SK-N-MC (cell line): ENCODE data around the gene IRF5.

Source experiments
- DNase-seq: peaks from one replicate; pipeline ENCODE4 v3.0.0-alpha.2; 2011; ENCODE audit warnings: low read depth, low spot score
- H3K27ac ChIP-seq: fragments of 200-600 bp; sonication (generic); 2 replicates; pipeline ENCODE4 v1.5.1; 2016; ENCODE audit warnings: mixed run types
- H3K36me3 ChIP-seq: fragments of 200-600 bp; sonication (generic); 2 replicates; pipeline ENCODE4 v1.6.1; 2017; ENCODE audit warnings: antibody characterized with exemption, low read length, mixed read lengths; ENCODE audit not compliant: insufficient read depth
- H3K4me3 ChIP-seq: fragments of 200-600 bp; sonication (generic); 2 replicates; pipeline ENCODE4 v1.5.1; 2016
- H3K9ac ChIP-seq: fragments of 200-600 bp; sonication (generic); 2 replicates; pipeline ENCODE4 v1.8.0; 2017; ENCODE audit warnings: mixed run types, mixed read lengths; ENCODE audit not compliant: insufficient read length
- H3K9me3 ChIP-seq: fragments of 200-600 bp; sonication (generic); 2 replicates; pipeline ENCODE4 v1.6.1; 2017; ENCODE audit warnings: low read depth, mild to moderate bottlenecking, antibody characterized with exemption, low read length, moderate library complexity, mixed read lengths
- EZH2 ChIP-seq: fragments of 200-600 bp; sonication (generic); IDR thresholded peaks from one replicate; pipeline ENCODE4 v1.6.1; 2017; ENCODE audit warnings: antibody characterized with exemption
- FOXP2 ChIP-seq: optimal IDR thresholded peaks from 2 replicates; pipeline ENCODE3; 2011; ENCODE audit warnings: mild to moderate bottlenecking, moderate library complexity; ENCODE audit not compliant: insufficient read depth; ENCODE audit errors: extremely low read length, control extremely low read depth
- POLR2AphosphoS5 ChIP-seq: IDR thresholded peaks from 2 replicates; pipeline ENCODE4 v1.6.1; 2012; ENCODE audit warnings: mild to moderate bottlenecking, low read depth, low read length, borderline replicate concordance

Gene IRF5

GRCh38 chr7:128892521-128893250 is 45.0 kb upstream of the IRF5 start:
- no peak for TF ChIP-seq EZH2
- no peak for TF ChIP-seq FOXP2
- TF ChIP-seq POLR2AphosphoS5: no peak
- no peak overlapping the region for H3K27ac ChIP-seq
- H3K9ac ChIP-seq: no peak overlapping the region
- no peak overlapping the region for H3K4me3 ChIP-seq
- no peaks in the 10 kb centered on the region for H3K9me3 ChIP-seq
- no peaks in the 10 kb centered on the region for H3K36me3 ChIP-seq
- no peak for DNase-seq

GRCh38 chr7:128893251-128894100 is 44.3 kb upstream of the IRF5 start:
- H3K9me3 ChIP-seq: no peaks in the 10 kb centered on the region
- no peak overlapping the region for H3K4me3 ChIP-seq
- H3K36me3 ChIP-seq: no peaks in the 10 kb centered on the region
- H3K27ac ChIP-seq: no peak overlapping the region
- TF ChIP-seq FOXP2: no peak
- TF ChIP-seq POLR2AphosphoS5: no peak
- TF ChIP-seq EZH2: no peak
- no peak for DNase-seq
- no peak overlapping the region for H3K9ac ChIP-seq

GRCh38 chr7:128894101-128894440 is 43.7 kb upstream of the IRF5 start:
- DNase-seq: no peak
- TF ChIP-seq EZH2 (no peak), POLR2AphosphoS5 (no peak), FOXP2 (no peak)

GRCh38 chr7:128895320-128895719 is 42.4 kb upstream of the IRF5 start:
- no peak for DNase-seq
- H3K4me3 ChIP-seq: no peak overlapping the region
- no peak overlapping the region for H3K27ac ChIP-seq
- TF ChIP-seq FOXP2 (no peak), POLR2AphosphoS5 (no peak), EZH2 (no peak)
- no peaks in the 10 kb centered on the region for H3K36me3 ChIP-seq
- no peaks in the 10 kb centered on the region for H3K9me3 ChIP-seq
- no peak overlapping the region for H3K9ac ChIP-seq

More at GRCh38 chr7:128894101-128894440, 43.7 kb upstream of the IRF5 start:
- Histone ChIP-seq H3K36me3 (no peaks in the 10 kb centered on the region), H3K27ac (no peak overlapping the region), H3K9ac (no peak overlapping the region), H3K9me3 (no peaks in the 10 kb centered on the region), H3K4me3 (no peak overlapping the region)

GRCh38 chr7:128899392-128899791 is 38.3 kb upstream of the IRF5 start:
- no peaks in the 10 kb centered on the region for H3K36me3 ChIP-seq
- no peak overlapping the region for H3K9ac ChIP-seq
- no peak for DNase-seq
- no peak overlapping the region for H3K27ac ChIP-seq
- H3K4me3 ChIP-seq: no peak overlapping the region
- no peaks in the 10 kb centered on the region for H3K9me3 ChIP-seq
- no peak for TF ChIP-seq POLR2AphosphoS5
- TF ChIP-seq EZH2: no peak
- no peak for TF ChIP-seq FOXP2

GRCh38 chr7:128900237-128900636 is 37.5 kb upstream of the IRF5 start:
- no peak overlapping the region for H3K4me3 ChIP-seq
- no peaks in the 10 kb centered on the region for H3K9me3 ChIP-seq
- no peak overlapping the region for H3K9ac ChIP-seq
- H3K27ac ChIP-seq: no peak overlapping the region
- DNase-seq: no peak
- no peak for TF ChIP-seq POLR2AphosphoS5
- no peak for TF ChIP-seq FOXP2
- no peak for TF ChIP-seq EZH2
- no peaks in the 10 kb centered on the region for H3K36me3 ChIP-seq

GRCh38 chr7:128902761-128903585 is 34.8 kb upstream of the IRF5 start:
- H3K9me3 ChIP-seq: no peaks in the 10 kb centered on the region
- no peak for DNase-seq
- no peak overlapping the region for H3K27ac ChIP-seq

GRCh38 chr7:128903621-128904361 is 33.9 kb upstream of the IRF5 start:
- Histone ChIP-seq H3K36me3 (no peaks in the 10 kb centered on the region), H3K9me3 (no peaks in the 10 kb centered on the region), H3K9ac (no peak overlapping the region), H3K27ac (no peak overlapping the region), H3K4me3 (no peak overlapping the region)
- TF ChIP-seq EZH2 (no peak), POLR2AphosphoS5 (no peak), FOXP2 (no peak)
- DNase-seq: no peak

More at GRCh38 chr7:128902761-128903585, 34.8 kb upstream of the IRF5 start:
- Histone ChIP-seq H3K4me3 (no peak overlapping the region), H3K9ac (no peak overlapping the region), H3K36me3 (no peaks in the 10 kb centered on the region)
- TF ChIP-seq POLR2AphosphoS5: no peak
- TF ChIP-seq EZH2: no peak
- TF ChIP-seq FOXP2: no peak
